PFSK-1 (cell line): ENCODE data around the gene CHST11.

Experiments used
- POLR2AphosphoS5 ChIP-seq: IDR thresholded peaks from 2 replicates; pipeline ENCODE4 v1.6.1; 2012; ENCODE audit warnings: low read depth, mild to moderate bottlenecking, control low read depth, low read length, moderate library complexity
- REST ChIP-seq, 2 experiments: IDR thresholded peaks; 2 replicates each; pipeline versions ENCODE4 v1.6.1 to v1.8.0; 2011 to 2012; ENCODE audit warnings: low read depth in 2 of 2, low read length in 2 of 2, control low read depth in 1 of 2, inconsistent platforms in 1 of 2, mild to moderate bottlenecking in 1 of 2, moderate library complexity in 1 of 2; ENCODE audit not compliant: insufficient read depth in 1 of 2
- SIN3A ChIP-seq: IDR thresholded peaks from 2 replicates; pipeline ENCODE4 v1.6.1; 2012; ENCODE audit warnings: mild to moderate bottlenecking, low read length, moderate library complexity, borderline replicate concordance; ENCODE audit not compliant: insufficient read depth
- TAF1 ChIP-seq: IDR thresholded peaks from 2 replicates; pipeline ENCODE4 v1.6.1; 2012; ENCODE audit warnings: low read length, control low read depth, borderline replicate concordance; ENCODE audit not compliant: insufficient read depth

- TF ChIP-seq TAF1 (no peak), POLR2AphosphoS5 (no peak), REST (IDR thresholded peaks at IDR 0.05; ENCODE audit: insufficient read depth in 1 of 2, low read depth in 2 of 2, low read length in 2 of 2) (no peak), SIN3A (no peak)
Measured at GRCh38 chr12:104450700-104451099, 6.0 kb upstream of the CHST11 start.
